ENCODE data around the gene OTUD7B.
"Not testable (repeated sequence)": the region's sequence is repeated elsewhere in the genome, so short reads cannot be mapped to it uniquely, and the experiment has no call there.

The OTUD7B gene

DNA sequence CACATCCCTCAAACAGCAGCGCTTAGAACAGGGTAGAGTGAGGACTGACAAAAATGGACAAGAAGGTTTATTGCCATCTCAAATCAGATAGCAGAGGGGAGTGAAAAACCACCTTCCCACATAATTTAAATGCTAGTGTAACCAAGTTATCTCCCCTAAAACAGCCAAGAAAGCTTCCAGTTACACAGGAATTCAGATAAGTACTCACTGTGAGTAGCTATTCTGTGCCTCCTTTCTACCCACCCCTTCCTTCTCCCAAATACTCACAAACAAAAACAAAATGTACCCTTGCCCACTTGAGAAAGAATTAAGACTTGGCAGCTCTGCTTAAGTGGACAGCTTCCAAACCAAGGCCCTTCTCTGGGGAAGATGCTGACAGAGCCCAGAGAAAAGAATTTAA is 9.1 kb downstream of the OTUD7B start:
- no peak for FAIRE-seq

DNA sequence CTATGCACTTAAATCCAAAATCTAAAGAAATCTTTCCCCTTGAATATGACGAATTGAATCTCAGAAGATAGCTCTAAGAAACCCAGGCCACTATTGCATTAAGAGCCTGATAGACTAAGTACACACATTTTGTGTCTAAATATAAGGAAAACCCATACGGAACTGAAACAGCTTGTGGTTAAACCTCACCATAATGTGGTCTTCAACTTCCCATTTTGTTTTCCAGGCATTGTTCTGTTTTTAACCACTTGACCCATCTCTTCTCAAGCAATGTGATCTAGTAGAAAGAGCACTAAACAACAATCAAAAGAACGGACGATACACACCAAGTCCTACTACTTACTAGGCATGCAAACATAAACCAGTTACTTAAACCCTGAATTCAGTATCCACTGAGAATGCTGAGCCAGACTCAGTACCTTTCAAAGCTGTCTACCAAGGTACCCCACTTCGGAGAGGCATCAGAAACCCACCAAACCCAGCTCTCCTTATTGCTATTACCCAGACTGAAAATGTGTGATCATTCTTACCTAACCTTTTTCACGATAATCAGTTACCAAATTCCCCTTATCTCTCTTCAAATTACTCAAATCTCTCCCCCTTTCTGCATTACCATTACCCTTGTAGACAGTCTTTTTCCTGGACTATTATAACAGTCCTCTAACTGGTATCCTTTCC is 12.8 kb downstream of the OTUD7B start:
- no peak for FAIRE-seq

DNA sequence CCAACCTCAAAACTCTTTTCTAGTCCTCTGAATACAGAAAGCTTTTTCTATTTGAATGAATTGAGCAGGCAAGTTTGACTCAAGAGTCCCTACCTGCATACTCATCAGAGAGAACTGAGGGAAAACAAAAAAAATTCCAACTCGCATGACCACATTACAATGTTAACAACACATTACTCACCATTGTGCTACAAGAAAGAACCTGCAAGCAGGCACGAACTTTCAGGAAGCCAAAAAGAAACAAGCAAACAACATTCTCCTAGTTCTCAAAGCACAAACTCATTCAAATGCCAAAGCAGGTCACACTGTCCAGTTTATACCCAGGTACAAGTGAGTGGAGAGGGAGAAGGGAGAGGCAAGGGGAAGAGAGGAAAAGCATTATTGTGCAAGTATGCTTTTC is 14.6 kb downstream of the OTUD7B start:
- FAIRE-seq = no peak

DNA sequence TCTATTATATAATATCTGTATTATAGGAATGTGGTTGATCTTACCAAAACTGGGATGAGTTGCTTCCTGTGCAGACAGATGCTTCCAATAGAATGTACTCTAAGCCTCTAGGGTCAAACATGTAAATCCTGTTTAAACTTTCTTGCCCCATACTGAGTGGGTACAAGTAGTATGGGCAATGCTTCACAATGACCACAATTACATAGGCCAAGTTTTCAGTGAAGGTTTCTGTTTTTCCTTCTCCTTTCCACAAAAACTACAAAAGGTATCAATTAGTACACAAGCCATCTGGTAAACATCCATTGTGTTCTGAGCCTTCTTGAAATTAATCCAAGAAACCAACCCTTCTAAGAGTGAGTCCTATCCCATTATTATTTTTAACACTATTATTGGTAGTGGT is 16.8 kb downstream of the OTUD7B start:
- FAIRE-seq = no peak

DNA sequence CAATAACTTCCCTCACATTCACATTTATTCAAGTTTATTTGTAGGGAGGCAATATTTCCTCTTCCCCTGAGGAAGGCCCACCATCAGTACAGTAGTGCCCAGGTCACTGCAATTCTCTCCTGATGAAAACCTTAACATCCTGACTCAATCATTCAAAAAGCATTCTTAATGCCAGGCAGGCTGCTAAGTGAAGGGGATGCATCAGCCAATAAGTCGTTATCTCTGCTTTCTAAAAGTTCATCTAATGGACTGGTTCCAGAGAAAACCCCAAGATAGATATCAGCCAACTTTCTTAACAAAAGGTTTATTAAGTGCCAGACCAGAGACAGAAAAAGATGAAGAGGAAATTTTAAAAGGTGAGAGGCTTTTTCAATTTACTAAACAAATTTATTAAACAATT is 17.3 kb downstream of the OTUD7B start:
- FAIRE-seq = no peak

DNA sequence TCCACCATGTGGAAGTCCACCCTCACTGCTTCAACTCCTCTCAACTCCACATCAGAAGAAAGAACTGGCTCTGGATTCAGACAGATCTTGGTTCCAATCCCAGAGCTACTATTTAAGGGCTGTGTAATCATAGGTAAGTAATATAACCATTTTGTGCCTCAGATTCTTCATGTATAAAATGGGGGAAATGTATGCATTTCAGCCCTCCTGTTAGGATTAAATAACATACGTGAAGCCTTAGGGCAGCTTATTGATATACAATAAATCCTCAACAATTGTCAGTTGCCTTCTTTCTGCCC is 23.3 kb downstream of the OTUD7B start:
- no peak for FAIRE-seq

DNA sequence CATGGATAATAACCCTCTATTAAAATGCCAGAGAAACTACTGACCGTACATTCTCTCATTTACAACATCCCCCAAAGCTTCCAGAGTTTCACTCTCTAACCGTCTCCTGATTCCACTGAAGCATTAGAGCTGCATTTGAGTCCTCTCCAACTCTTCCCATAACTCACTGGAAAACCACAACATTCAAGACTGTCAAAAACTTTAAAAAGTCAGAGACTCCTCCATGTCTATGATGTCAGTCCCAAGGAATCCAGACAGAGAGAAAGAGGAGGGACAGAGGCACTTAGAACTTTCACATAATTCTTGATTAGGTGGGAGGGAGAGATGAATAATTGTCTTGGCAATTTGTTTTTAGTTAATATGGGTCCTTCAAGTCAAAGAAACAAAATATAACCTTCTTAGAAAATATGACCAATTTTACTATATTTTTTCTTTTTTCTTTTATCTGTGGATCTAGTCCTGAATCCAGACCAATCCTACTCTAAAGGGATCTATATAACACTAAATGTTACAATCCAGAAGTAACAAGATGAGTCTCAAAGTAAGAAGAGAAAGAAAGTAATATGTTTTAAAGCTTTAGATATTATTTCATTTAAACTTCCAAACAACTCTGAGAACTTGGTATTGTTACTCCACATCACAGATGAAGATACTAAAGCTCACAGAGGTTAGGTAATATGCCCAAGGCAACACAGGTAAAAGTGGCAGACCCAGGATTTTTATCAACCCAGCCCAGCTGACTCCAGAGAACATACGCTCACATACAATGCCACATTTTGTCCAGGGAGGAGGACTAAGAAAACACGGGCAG is 23.8 kb downstream of the OTUD7B start:
- FAIRE-seq = no peak

DNA sequence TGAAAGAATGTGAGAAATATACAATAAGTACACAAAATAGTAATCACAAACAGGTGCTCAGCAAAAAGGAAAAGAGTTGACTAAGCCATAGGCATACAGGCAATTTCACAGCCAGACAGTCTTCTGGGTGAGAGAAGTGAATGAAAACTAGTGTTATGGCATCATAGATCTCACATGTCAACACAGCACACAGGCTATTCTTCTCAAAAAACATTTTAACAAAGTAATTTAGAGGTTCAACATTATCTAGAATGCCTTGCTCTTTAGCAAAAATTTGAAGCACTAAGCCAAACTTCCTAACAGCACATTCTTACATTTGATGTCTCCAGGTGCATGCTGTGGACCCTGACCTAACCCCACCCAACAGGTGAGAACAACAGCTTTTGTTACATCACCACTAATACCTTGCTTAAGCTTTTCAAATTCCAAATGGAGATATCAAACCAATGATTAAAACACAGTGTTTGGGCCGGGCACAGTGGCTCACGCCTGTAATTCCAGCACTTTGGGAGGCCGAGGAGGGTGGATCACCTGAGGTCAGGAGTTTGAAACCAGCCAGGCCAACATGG is 30.5 kb downstream of the OTUD7B start:
- no peak for FAIRE-seq

DNA sequence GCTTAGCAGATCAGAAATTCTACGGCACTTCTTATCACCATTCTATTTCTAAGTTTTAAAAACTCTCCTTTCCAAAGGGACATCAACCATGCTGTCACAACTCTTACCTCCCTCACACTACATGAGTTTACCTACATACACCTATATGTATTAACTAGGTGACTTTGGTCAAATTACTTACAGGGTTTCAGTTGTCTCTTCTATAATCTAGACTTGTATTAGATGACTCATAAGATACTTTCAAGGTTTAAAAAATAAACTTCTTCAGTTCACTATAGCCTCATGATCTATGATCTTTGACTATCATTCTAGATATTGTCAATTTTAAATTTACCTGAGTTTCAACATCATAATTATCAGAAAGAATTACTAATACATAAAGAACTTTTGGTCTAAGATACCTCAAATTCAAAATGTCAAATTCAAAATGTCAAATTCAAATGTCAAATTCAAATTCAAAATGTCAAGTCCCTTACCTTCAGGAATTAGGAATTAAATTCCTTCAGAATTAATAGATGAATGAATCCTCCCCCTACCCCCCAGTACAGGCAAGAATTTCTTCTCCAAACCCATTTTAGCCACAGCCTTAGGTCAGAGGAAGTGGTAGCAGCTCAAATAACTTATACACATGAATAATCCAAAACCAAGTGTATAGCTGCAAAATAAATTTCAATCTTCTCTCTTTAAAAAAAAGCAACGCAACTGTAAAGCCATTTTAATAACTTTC is 31.1 kb downstream of the OTUD7B start:
- FAIRE-seq = no peak

DNA sequence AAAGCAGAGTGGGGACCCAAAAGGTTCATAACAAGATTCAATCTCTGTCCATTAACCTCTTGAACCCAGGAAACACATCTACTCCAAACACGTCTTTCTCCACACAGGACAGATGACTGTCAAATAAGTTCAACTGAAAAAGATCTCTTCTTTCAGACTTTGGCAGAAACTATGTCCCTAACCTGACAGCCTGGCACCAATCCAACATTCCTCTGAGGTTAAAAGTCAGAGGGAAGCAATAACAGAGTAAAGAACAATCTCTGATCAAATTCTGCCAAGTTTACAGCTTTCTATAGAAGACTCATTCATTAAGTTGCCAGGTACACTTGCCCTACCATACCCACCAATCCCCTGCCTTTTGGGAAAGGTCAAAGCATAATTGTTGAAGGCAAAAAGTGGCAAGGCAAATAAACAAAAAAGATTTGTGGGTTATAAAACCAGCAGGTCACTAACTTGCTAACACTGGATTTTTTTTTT is 31.9 kb downstream of the OTUD7B start:
- FAIRE-seq = no peak

DNA sequence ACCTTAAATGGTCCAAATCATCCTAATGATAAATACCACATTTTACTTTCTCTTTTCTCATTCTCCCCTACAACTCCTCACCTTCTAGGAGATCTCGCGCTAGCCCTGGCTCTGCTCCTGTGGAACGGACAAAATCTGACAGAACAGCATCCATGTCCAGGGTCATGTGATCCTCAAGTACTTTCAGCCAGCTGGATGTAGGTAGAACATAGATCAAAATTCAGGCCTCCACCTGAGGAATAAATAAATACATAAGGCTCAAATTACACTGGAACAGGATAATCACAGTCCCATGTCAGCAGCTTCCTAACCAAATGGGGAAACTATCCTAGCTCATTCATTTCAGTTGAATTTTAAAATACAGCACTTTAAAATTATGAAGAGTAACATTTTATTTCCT is 33.2 kb downstream of the OTUD7B start:
- FAIRE-seq = no peak

DNA sequence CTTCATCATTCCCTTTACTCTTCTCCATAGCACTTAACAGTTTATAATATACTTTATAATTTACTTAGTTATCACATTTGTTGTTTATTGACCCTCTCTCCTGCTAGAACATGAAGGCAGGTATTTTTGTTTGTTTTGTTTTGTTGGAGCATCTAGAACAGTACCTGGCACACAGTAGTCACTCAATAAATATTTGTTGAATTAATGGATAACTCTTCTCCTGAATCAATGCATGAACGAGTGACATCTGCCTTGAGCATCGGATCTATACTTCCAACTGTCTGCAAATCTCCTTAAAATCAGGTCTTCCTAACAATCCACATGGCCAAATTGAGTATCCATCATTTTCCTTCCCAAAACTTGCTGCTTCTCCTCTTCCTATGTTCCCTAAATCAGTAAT is 38.0 kb downstream of the OTUD7B start:
- FAIRE-seq = no peak

DNA sequence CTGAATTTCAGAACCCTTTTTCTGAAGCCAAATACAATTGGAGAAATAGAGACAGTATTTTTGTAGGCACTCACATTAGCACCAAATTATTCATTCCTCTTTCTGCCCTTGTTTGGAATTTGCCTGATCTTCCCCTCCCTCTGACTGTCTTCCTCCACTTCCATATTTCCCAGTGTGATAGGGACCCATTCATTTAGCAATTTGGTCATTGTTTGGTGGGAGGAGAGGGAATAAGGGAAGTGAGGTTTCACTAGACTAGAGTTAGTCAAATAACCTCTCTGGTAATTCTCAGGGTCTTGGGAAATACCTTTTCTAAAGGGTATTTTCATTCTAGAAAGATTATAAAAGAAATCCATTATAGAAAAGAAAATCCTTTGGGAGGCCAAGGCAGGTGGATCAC is 42.9 kb downstream of the OTUD7B start:
- no peak for FAIRE-seq

DNA sequence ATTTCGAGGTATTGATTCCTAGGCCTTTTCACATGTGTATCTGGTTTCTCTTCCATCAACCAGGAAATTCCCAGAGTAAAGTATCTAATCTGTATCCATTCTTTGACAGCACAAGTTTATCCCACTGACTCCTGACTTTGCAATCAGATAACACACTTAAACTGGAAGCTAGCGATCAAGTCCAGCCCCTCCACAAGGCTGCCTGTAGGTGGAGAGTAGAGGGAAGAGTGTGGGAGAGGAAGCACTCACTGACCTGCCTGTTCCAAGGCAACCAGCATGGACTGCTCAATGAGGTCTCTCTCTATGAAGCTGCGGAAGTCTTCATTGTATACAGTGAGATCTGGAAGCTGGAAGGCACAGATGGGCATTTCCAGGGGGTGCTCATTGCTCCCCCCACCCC is 43.5 kb downstream of the OTUD7B start:
- no peak for FAIRE-seq

DNA sequence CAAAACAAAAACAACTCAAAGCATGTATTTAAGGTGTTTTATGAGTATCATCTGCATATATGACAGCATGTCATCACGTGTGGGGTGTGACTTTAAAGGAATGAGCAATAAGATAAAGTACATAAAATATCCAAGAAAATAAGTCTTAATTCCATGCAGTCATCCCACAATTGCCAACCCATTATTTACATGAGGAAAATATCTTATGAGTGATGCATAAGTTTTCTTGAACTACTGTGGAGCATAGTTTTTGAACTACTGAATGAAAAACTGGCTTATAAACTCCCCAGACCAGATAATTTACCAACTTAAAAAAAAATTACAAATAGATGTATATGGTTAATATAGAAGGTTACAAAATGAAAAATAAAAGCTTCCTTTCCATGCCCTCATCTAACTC is 44.1 kb downstream of the OTUD7B start:
- FAIRE-seq = no peak

DNA sequence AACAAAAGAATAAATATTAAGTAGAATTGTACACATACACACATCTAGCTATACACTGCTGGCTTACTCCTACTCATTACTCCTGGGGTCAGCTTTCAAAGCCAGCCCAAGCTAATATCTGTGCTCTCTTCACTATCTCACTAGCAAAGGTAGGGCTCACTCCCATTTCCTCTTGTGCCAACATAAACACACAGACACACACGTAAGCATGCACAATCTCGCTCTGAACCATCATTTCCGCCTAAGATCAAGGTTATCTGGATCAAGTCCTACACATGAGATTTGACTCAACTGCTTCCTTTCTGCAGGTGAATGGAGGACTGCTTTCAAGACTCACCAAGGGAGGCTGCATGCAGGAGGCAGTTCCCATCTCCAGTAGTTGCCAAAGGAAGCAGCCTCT is 45.1 kb downstream of the OTUD7B start:
- no peak for FAIRE-seq

DNA sequence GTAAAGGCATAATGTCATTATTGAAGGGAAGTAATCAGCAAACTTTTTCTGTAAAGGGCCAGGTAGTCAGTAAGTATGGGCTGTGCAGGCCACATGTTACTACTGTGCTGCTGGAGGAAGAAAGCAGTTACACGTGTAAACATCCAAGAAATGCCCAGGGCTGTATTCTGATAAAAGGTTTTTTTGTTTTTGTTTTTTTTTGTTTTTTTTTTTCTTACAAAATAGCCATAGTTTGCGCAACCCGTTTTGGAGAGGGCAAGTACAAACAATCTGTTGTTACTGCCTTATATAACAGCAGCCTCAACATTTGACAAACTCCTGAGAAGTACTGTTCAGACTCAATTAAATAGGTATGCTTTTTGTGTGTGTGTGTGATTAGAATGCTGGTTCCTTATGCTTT is 47.2 kb downstream of the OTUD7B start:
- no peak for FAIRE-seq

DNA sequence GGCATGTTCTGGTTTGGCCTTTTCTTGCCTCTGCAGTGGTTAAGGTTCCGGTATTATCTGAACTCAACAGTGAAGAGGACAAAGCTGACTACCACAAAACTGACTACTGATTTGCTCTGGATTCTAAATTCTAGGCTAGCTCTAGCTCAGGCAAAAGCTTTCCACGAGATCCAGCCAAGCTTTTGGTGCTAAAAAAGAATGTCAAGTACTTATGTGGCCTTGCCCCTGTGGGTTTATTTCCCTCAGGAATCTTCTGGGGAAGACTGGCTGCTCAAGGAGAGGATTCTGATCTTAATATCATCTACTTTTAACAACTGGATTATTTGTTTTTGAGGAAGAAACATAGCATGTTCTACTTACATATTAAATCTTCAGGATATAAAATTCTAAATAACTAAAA is 47.8 kb downstream of the OTUD7B start:
- no peak for FAIRE-seq

DNA sequence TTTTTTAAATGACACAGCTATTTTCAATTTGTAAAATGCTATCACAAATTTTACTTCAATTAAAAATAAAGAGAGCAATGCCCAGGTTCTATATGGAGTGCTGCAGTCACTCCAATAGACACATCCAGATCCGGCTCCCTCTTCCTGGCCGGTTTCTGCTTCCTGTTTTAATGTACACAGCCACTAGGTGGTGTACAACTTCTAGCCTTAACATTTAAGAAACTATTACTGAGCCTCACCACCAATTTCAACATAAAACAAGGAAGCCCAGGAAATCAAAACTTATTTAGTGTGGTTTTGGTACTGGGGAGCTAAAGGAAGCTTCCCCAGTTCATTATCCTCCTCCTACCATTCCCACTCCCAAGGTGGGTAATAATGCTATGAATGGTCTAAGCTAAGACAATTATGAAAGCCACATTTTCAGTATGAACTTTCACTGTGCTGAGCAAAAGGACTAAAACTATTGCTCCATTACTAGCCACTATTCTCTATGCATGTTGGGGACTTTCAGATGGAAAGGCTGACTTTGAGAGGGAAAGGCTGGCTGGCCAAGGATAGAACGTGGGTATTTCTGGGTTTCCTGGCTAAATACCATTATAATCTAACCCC is 48.4 kb downstream of the OTUD7B start:
- no peak for FAIRE-seq

DNA sequence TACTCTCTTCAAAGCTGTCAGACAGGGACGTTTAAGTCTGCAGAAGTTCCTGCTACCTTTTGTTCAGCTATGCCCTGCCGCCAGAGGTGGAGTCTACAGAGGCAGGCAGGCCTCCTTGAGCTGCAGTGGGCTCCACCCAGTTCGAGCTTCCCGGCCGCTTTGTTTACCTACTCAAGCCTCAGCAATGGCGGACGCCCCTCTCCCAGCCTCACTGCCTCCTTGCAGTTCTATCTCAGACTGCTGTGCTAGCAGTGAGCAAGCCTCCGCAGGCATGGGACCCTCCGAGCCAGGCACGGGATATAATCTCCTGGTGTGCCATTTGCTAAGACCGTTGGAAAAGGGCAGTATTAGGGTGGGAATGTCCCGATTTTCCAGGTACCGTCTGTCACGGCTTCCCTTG is 53.0 kb downstream of the OTUD7B start:
- not testable (repeated sequence) for FAIRE-seq

DNA sequence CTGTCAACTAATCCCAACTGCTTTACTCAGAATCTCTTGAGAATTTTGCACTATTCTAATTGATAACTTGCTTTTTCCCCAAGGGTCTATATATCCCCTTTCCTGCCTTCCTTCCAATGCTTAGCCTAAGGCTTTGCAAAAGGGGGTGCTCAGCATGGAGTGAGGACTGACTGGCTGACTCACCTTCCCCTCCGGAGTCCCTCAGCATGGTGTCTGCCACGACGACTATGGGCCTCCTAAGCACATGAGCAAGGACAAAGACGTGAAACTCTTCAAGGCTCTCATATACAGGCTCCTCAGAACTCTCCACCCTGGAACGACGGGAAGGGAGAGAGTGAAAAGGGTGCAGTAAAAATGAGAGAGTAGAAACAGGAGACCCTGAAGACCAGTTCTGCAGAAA is 60.6 kb downstream of the OTUD7B start:
- no peak for FAIRE-seq

DNA sequence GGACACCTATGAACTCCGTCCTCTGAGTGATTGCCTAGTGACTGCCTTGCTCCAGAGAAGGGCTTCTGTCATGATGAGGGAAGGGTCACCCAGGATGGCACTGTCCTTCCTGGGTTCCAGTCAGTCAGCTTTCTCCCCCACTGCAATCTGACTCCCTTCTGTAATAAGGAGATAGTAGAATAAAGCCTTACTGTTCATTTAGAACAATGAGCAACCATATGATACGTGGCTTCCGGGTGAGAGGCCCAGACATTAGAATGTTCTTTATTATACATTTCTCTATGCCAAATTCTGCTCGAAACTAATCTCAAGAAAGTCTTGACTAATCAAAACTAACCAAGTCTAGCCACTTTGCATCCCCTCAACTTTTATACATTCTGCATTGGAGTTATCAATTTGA is 65.3 kb downstream of the OTUD7B start:
- no peak for FAIRE-seq

DNA sequence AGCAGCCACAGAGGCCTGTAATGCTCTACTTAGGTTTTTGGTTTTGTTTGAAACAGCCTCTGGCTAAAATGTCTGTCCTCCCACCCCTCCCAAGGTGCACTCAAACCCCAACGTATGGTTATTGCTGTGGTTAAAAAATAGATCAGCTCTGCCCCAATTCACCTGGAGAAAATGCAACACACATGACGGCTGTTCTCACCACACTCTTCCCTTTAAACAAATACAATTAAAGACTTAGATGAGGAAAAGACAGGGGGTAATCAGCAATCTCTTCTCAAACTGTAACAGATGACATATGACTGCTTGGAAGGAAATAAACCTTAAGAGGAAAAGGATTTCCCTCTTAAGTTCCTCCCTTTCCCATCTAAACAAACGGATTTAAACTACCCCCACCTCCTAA is 67.6 kb downstream of the OTUD7B start:
- no peak for FAIRE-seq

All from colon (tissue), 2 donors.